K562 (cell line): ENCODE results near the gene MCMBP. TPM values are rescaled to one million over a fixed set of nuclear protein-coding genes. Genes with fewer than 3 reads are reported as not detected.

Source experiments
- CREM ChIP-seq: IDR thresholded peaks from 2 replicates; pipeline ENCODE4 v1.6.1; 2014; ENCODE audit warnings: antibody characterized with exemption, low read depth
- CTBP1 ChIP-seq: fragments of 450-650 bp; IDR thresholded peaks from 2 replicates; pipeline ENCODE4 v1.6.1; 2016; ENCODE audit warnings: borderline replicate concordance
- FOXP4 ChIP-seq: sonication (generic); formaldehyde crosslinking; IDR thresholded peaks from 2 replicates; pipeline ENCODE4 v1.8.0; 2022; ENCODE audit warnings: mild to moderate bottlenecking, missing genetic modification reagents, borderline replicate concordance
- GATA2 ChIP-seq: sonication (generic); formaldehyde crosslinking; IDR thresholded peaks from 2 replicates; pipeline ENCODE4 v1.4.0; 2020; ENCODE audit warnings: mild to moderate bottlenecking, missing genetic modification reagents
- HDAC2 ChIP-seq: fragments of 450-650 bp; IDR thresholded peaks from 2 replicates; pipeline ENCODE4 v1.6.1; 2016; ENCODE audit warnings: mild to moderate bottlenecking
- MEF2D ChIP-seq: conservative IDR thresholded peaks from 2 replicates; pipeline ENCODE4 v1.6.1; 2016; ENCODE audit warnings: low read depth, missing genetic modification characterization, missing compliant biosample characterization
- NR1H2 ChIP-seq: sonication (generic); formaldehyde crosslinking; IDR thresholded peaks from 2 replicates; pipeline ENCODE4 v1.4.0; 2020; ENCODE audit warnings: mild to moderate bottlenecking, missing genetic modification reagents
- POLR2H ChIP-seq: IDR thresholded peaks from 2 replicates; pipeline ENCODE4 v1.6.1; 2016; ENCODE audit warnings: missing genetic modification characterization, low read depth, mild to moderate bottlenecking, control low read depth, missing compliant biosample characterization, moderate library complexity
- ZBTB7A ChIP-seq: IDR thresholded peaks from 2 replicates; pipeline ENCODE4 v1.6.1; 2011; ENCODE audit warnings: low read depth, mild to moderate bottlenecking, low read length, moderate library complexity, borderline replicate concordance; ENCODE audit not compliant: control insufficient read depth
- ZFP36 ChIP-seq: fragments of 150-350 bp; IDR thresholded peaks from 2 replicates; pipeline ENCODE4 v1.6.1; 2018; ENCODE audit warnings: low read length, low read depth; ENCODE audit not compliant: partially characterized antibody
- ZNF253 ChIP-seq: fragments of 250-450 bp; sonication (Bioruptor Pico); conservative IDR thresholded peaks from 2 replicates; pipeline ENCODE4 v1.6.1; 2021; ENCODE audit warnings: mild to moderate bottlenecking
- polyA plus RNA-seq, 8 experiments: library from polyadenylated mRNA; depleted of rRNA in 4 of 8; stranded (reverse) in 5 of 8; unstranded in 3 of 8; fragments of >200 nt; fragmentation: Nextera tagmentation in 2 of 8; fragmentation: Illumina TruSeq in 1 of 8; extraction: Ambion mirVana in 2 of 8; extraction: Trizol in 1 of 8; gene quantifications; 2 replicates each; pipeline versions ENCODE4 v1.2.1 to v1.2.3, GENCODE V29; 2011 to 2014; ENCODE audit warnings: inconsistent platforms in 1 of 8, missing spikeins in 1 of 8
- total RNA-seq, 7 experiments: library from RNA; depleted of rRNA in 6 of 7; stranded (reverse); fragments of >200 nt in 6 of 7; fragmentation: Illumina TruSeq in 2 of 7; extraction: Trizol in 2 of 7; gene quantifications; 2 replicates each; pipeline versions ENCODE4 v1.2.1 to v1.2.3, GENCODE V29; 2011 to 2021; ENCODE audit warnings: low replicate concordance in 1 of 7
- TF ChIP-seq, protein P1 (sequence below): sonication (generic); formaldehyde crosslinking; IDR thresholded peaks from 2 replicates; pipeline ENCODE4 v1.8.1; 2023; ENCODE audit warnings: mild to moderate bottlenecking, missing genetic modification reagents

MCMBP gene
- total and polyA plus RNA-seq, 9 of the 15 experiments (the other 6 are each of a cell fraction or from before 2014, with no cell fraction given), result 11.2 to 74.3 (median 50.5) TPM

GRCh38 chr10:119893845-119894427, 21.3 kb upstream of the MCMBP start (continued):
- TF ChIP-seq, protein P1, sequence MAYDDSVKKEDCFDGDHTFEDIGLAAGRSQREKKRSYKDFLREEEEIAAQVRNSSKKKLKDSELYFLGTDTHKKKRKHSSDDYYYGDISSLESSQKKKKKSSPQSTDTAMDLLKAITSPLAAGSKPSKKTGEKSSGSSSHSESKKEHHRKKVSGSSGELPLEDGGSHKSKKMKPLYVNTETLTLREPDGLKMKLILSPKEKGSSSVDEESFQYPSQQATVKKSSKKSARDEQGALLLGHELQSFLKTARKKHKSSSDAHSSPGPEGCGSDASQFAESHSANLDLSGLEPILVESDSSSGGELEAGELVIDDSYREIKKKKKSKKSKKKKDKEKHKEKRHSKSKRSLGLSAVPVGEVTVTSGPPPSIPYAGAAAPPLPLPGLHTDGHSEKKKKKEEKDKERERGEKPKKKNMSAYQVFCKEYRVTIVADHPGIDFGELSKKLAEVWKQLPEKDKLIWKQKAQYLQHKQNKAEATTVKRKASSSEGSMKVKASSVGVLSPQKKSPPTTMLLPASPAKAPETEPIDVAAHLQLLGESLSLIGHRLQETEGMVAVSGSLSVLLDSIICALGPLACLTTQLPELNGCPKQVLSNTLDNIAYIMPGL (CRISPR knock-in tag), result no peak
- no peak for TF ChIP-seq MEF2D (tag)
- TF ChIP-seq NR1H2 (CRISPR knock-in tag), result no peak
- no peak for TF ChIP-seq POLR2H (tag)
- no peak for TF ChIP-seq ZNF253 (CRISPR knock-in tag)
- no peak for TF ChIP-seq CREM
- TF ChIP-seq ZFP36, result peak; percentile 20
- no peak for TF ChIP-seq FOXP4
- TF ChIP-seq HDAC2, result no peak
- TF ChIP-seq ZBTB7A, result no peak
- TF ChIP-seq CTBP1, result no peak
- TF ChIP-seq GATA2 (CRISPR knock-in tag), result 0 out of 2 replicates have a peak, but pooled peaks have one; percentile 21
- TF ChIP-seq, all 486 proteins: peak for 3
